ENCODE data around the gene RSBN1. TPM values are rescaled to one million over a fixed set of nuclear protein-coding genes. Genes with fewer than 3 reads are reported as not detected.

RSBN1 gene
- total and polyA plus RNA-seq, 9 of the 15 experiments (the other 6 are each of a cell fraction or from before 2014, with no cell fraction given), result 4.5 to 24.3 (median 13.0) TPM

GRCh38 chr1:113811888-113812660 lies at the start of gene RSBN1 (continued):
- TF ChIP-seq STAT6 (CRISPR knock-in tag; IDR thresholded peaks at IDR 0.05), result no peak; the same call in 1 of the 2 replicates
- TF ChIP-seq NCOA6 (IDR thresholded peaks at IDR 0.05), result peak; percentile 56; the same call in 1 of the 2 replicates
- TF ChIP-seq FOXP1 (CRISPR knock-in tag; IDR thresholded peaks at IDR 0.05), result peak; percentile 79
- peak; percentile 73 for TF ChIP-seq JUND (IDR thresholded peaks at IDR 0.05; ENCODE audit: borderline replicate concordance, low read depth, low read length)
- TF ChIP-seq JUND (tag; IDR thresholded peaks at IDR 0.05; ENCODE audit: borderline replicate concordance, low read depth, low read length), result no peak; the same call in 2 of the 3 replicates
- no peak for TF ChIP-seq ATF2 (CRISPR knock-in tag; IDR thresholded peaks at IDR 0.05)
- peak; percentile 47 to 74; a peak in 3 of 4 replicates for TF ChIP-seq RCOR1 (IDR thresholded peaks at IDR 0.05; ENCODE audit: borderline replicate concordance in 1 of 2, low read depth in 2 of 2, low read length in 2 of 2)
- TF ChIP-seq ZNF511 (CRISPR knock-in tag; IDR thresholded peaks at IDR 0.05), result 0 out of 2 replicates have a peak, but pooled peaks have one; percentile 1
- peak; percentile 68; the same call in 1 of the 2 replicates for TF ChIP-seq CHCHD3 (CRISPR knock-in tag; IDR thresholded peaks at IDR 0.05)
- TF ChIP-seq ELK1 (CRISPR knock-in tag; IDR thresholded peaks at IDR 0.05), result no peak
- TF ChIP-seq VEZF1 (CRISPR knock-in tag; IDR thresholded peaks at IDR 0.05), result peak; percentile 100
- no peak for TF ChIP-seq TFAM (CRISPR knock-in tag; conservative IDR thresholded peaks at IDR 0.05)
- no peak; the same call in 1 of the 2 replicates for TF ChIP-seq CEBPG (CRISPR knock-in tag; IDR thresholded peaks at IDR 0.05)
- peak in 1 of 2 experiments; percentile 8; a peak in 1 of 4 replicates for TF ChIP-seq CEBPG (tag; conservative IDR thresholded peaks at IDR 0.05 in 1 of 2, IDR thresholded peaks at IDR 0.05 in 1 of 2)
- TF ChIP-seq MAFG (tag; conservative IDR thresholded peaks at IDR 0.05), result no peak
- peak in 2 of 3 experiments; percentile 7 to 29; a peak in 2 of 6 replicates for TF ChIP-seq CTCF (IDR thresholded peaks at IDR 0.05 in 2 of 3, conservative IDR thresholded peaks at IDR 0.05 in 1 of 3; ENCODE audit: insufficient read depth in 2 of 3, low read depth in 1 of 3, low read length in 3 of 3)
